Hepatocyte (in vitro differentiated cells): ENCODE measurements around the gene AP1G1. TPM values are rescaled to one million over a fixed set of nuclear protein-coding genes. Genes with fewer than 3 reads are reported as not detected.

Experiments used
- DNase-seq: peaks from one replicate; pipeline ENCODE4 v3.0.0-alpha.2; 2016; ENCODE audit warnings: low spot score
- H2AFZ ChIP-seq: fragments of 200-600 bp; sonication (generic); 2 replicates; pipeline ENCODE4 v1.6.0; 2016; ENCODE audit warnings: antibody characterized with exemption, mild to moderate bottlenecking
- H3K27ac ChIP-seq: fragments of 200-600 bp; sonication (generic); 2 replicates; pipeline ENCODE4 v1.5.1; 2016; ENCODE audit warnings: mild to moderate bottlenecking
- H3K27me3 ChIP-seq: fragments of 200-600 bp; sonication (generic); 2 replicates; pipeline ENCODE4 v1.6.1; 2016
- H3K36me3 ChIP-seq: fragments of 200-600 bp; sonication (generic); replicated peaks from 2 replicates; pipeline ENCODE4 v1.5.1; 2016; ENCODE audit warnings: low read depth; ENCODE audit not compliant: insufficient read depth
- H3K4me1 ChIP-seq: fragments of 200-600 bp; sonication (generic); 2 replicates; pipeline ENCODE4 v1.5.1; 2016; ENCODE audit warnings: mild to moderate bottlenecking, moderate library complexity; ENCODE audit not compliant: insufficient read depth
- H3K4me2 ChIP-seq: fragments of 200-600 bp; sonication (generic); 2 replicates; pipeline ENCODE4 v1.6.0; 2016
- H3K4me3 ChIP-seq: fragments of 200-600 bp; sonication (generic); 2 replicates; pipeline ENCODE4 v1.5.1; 2016; ENCODE audit warnings: mild to moderate bottlenecking
- H3K79me2 ChIP-seq: fragments of 200-600 bp; sonication (generic); 2 replicates; pipeline ENCODE4 v1.6.0; 2017; ENCODE audit warnings: mild to moderate bottlenecking
- H3K9me2 ChIP-seq: fragments of 200-600 bp; sonication (generic); replicated peaks from 2 replicates; pipeline ENCODE4 v1.6.0; 2017; ENCODE audit warnings: mild to moderate bottlenecking; ENCODE audit not compliant: insufficient read depth
- H3K9me3 ChIP-seq: fragments of 200-600 bp; sonication (generic); 2 replicates; pipeline ENCODE4 v1.5.1; 2016; ENCODE audit warnings: low read depth, mild to moderate bottlenecking
- H4K20me1 ChIP-seq: fragments of 200-600 bp; sonication (generic); 2 replicates; pipeline ENCODE4 v1.6.0; 2016; ENCODE audit warnings: mild to moderate bottlenecking; ENCODE audit not compliant: insufficient read depth, poor library complexity, severe bottlenecking
- CTCF ChIP-seq: fragments of 200-600 bp; sonication (generic); IDR thresholded peaks from 2 replicates; pipeline ENCODE4 v1.5.1; 2016; ENCODE audit warnings: antibody characterized with exemption, mild to moderate bottlenecking; ENCODE audit not compliant: poor library complexity
- EZH2 ChIP-seq: fragments of 200-600 bp; sonication (generic); IDR thresholded peaks from 2 replicates; pipeline ENCODE4 v1.6.1; 2016; ENCODE audit warnings: antibody characterized with exemption, mild to moderate bottlenecking, borderline replicate concordance
- EZH2phosphoT487 ChIP-seq: fragments of 200-600 bp; sonication (generic); IDR thresholded peaks from one replicate; pipeline ENCODE4 v1.6.1; 2018; ENCODE audit warnings: antibody characterized with exemption, mild to moderate bottlenecking, low read depth, moderate library complexity; ENCODE audit not compliant: unreplicated experiment, severe bottlenecking
- WGBS: methylation state at CpG from one replicate; pipeline ENCODE4 v1.1.6; 2016; ENCODE audit warnings: low lambda C conversion rate; ENCODE audit errors: missing lambda C conversion rate; 5-methylcytosine and 5-hydroxymethylcytosine counted together
- polyA plus RNA-seq: library from polyadenylated mRNA; unstranded; fragments of >200 nt; fragmentation: Nextera tagmentation; extraction: Ambion mirVana; gene quantifications from 2 replicates; pipeline ENCODE4 v1.2.1, GENCODE V29; 2016
- total RNA-seq: library from RNA; depleted of rRNA; stranded (reverse); fragments of >200 nt; gene quantifications from 2 replicates; pipeline ENCODE4 v1.2.3, GENCODE V29; 2014

The AP1G1 gene
- total and polyA plus RNA-seq, 2 experiments from 2014 or later = 28.3 to 96.2 TPM

- WGBS = 82% methylated on average over 8 of the region's 8 CpGs
- H3K79me2 ChIP-seq = peaks cover 60% of the 10 kb centered on the region
- H3K4me3 ChIP-seq = no peak overlapping the region
Measured at GRCh38 chr16:71721066-71721740, 87.4 kb downstream of the AP1G1 start.

GRCh38 chr16:71712501-71712900 lies 96.1 kb downstream of the AP1G1 start:
- Histone ChIP-seq H3K27me3 (no peaks in the 10 kb centered on the region), H4K20me1 (peaks cover 6% of the 10 kb centered on the region), H3K27ac (peak overlapping the region; percentile 49), H3K9me2 (no peaks in the 10 kb centered on the region), H3K9me3 (no peaks in the 10 kb centered on the region), H2AFZ (no peak overlapping the region), H3K4me3 (no peak overlapping the region), H3K4me1 (peaks cover 18% of the 10 kb centered on the region), H3K79me2 (peaks cover 65% of the 10 kb centered on the region), H3K36me3 (no peaks in the 10 kb centered on the region), H3K4me2 (no peak overlapping the region)
- WGBS = 54% methylated on average over 1 of the region's 1 CpG
- TF ChIP-seq CTCF (no peak), EZH2 (no peak), EZH2phosphoT487 (no peak)
- no peak for DNase-seq

More at GRCh38 chr16:71721066-71721740, 87.4 kb downstream of the AP1G1 start:
- no peaks in the 10 kb centered on the region for H3K36me3 ChIP-seq
- peaks cover 9% of the 10 kb centered on the region for H3K4me1 ChIP-seq
- peak overlapping the region; percentile 83 for H3K4me2 ChIP-seq
- H4K20me1 ChIP-seq = peaks cover 7% of the 10 kb centered on the region
- TF ChIP-seq EZH2 (no peak), EZH2phosphoT487 (no peak), CTCF (no peak)
- no peak overlapping the region for H3K27ac ChIP-seq
- H2AFZ ChIP-seq = no peak overlapping the region
- H3K9me3 ChIP-seq = no peaks in the 10 kb centered on the region
- DNase-seq = no peak
- no peaks in the 10 kb centered on the region for H3K27me3 ChIP-seq
- no peaks in the 10 kb centered on the region for H3K9me2 ChIP-seq

GRCh38 chr16:71711789-71712188 lies 96.8 kb downstream of the AP1G1 start:
- WGBS = 65% methylated on average over 3 of the region's 3 CpGs
- TF ChIP-seq EZH2phosphoT487 = no peak
- no peak for TF ChIP-seq EZH2
- TF ChIP-seq CTCF = no peak

More at GRCh38 chr16:71711789-71712188, 96.8 kb downstream of the AP1G1 start:
- H2AFZ ChIP-seq = no peak overlapping the region
- no peaks in the 10 kb centered on the region for H3K9me3 ChIP-seq
- H3K27ac ChIP-seq = peak overlapping the region; percentile 49
- peaks cover 3% of the 10 kb centered on the region for H4K20me1 ChIP-seq
- H3K36me3 ChIP-seq = no peaks in the 10 kb centered on the region
- no peak overlapping the region for H3K4me3 ChIP-seq
- no peak overlapping the region for H3K4me2 ChIP-seq
- H3K27me3 ChIP-seq = no peaks in the 10 kb centered on the region
- peaks cover 18% of the 10 kb centered on the region for H3K4me1 ChIP-seq
- H3K79me2 ChIP-seq = peaks cover 58% of the 10 kb centered on the region
- H3K9me2 ChIP-seq = no peaks in the 10 kb centered on the region
- no peak for DNase-seq
